Mesendoderm (in vitro differentiated cells): ENCODE measurements around the gene ENTPD1.

Experiments used
- DNase-seq: peaks from one replicate; pipeline ENCODE4 v3.0.0; 2013
- H2AK5ac ChIP-seq: 2 replicates; pipeline ENCODE4 v1.6.1; 2013; ENCODE audit warnings: low read length, inconsistent platforms
- H2BK120ac ChIP-seq: 2 replicates; pipeline ENCODE4 v1.6.1; 2013; ENCODE audit warnings: low read depth, mild to moderate bottlenecking, low read length, moderate library complexity, mixed read lengths
- H2BK15ac ChIP-seq: replicated peaks from 2 replicates; pipeline ENCODE4 v1.6.1; 2013; ENCODE audit warnings: low read depth, mild to moderate bottlenecking, moderate library complexity
- H2BK5ac ChIP-seq: 2 replicates; pipeline ENCODE4 v1.6.1; 2013; ENCODE audit warnings: low read length, inconsistent platforms
- H3K18ac ChIP-seq: 2 replicates; pipeline ENCODE4 v1.6.1; 2013; ENCODE audit warnings: mild to moderate bottlenecking, low read length, mixed read lengths
- H3K23ac ChIP-seq: one replicate; pipeline ENCODE4 v1.6.1; 2013; ENCODE audit warnings: low read length
- H3K27ac ChIP-seq: 2 replicates; pipeline ENCODE4 v1.5.1; 2013; ENCODE audit warnings: low read depth, mild to moderate bottlenecking, inconsistent platforms, low read length, moderate library complexity
- H3K27me3 ChIP-seq: 2 replicates; pipeline ENCODE4 v1.6.1; 2013; ENCODE audit warnings: low read length, control low read depth, mild to moderate bottlenecking, inconsistent platforms; ENCODE audit not compliant: insufficient read depth, poor library complexity
- H3K36me3 ChIP-seq: 2 replicates; pipeline ENCODE4 v1.6.1; 2013; ENCODE audit warnings: low read length, inconsistent platforms; ENCODE audit not compliant: control insufficient read depth, insufficient read depth
- H3K4ac ChIP-seq: one replicate; pipeline ENCODE4 v1.6.1; 2013; ENCODE audit warnings: low read depth, mild to moderate bottlenecking, low read length, moderate library complexity
- H3K4me1 ChIP-seq: 2 replicates; pipeline ENCODE4 v1.6.1; 2013; ENCODE audit warnings: low read depth, low read length, inconsistent platforms; ENCODE audit not compliant: control insufficient read depth
- H3K4me2 ChIP-seq: 2 replicates; pipeline ENCODE4 v1.6.1; 2013; ENCODE audit warnings: low read length
- H3K4me3 ChIP-seq: 2 replicates; pipeline ENCODE4 v1.5.1; 2013; ENCODE audit warnings: mild to moderate bottlenecking, low read length
- H3K56ac ChIP-seq: one replicate; pipeline ENCODE4 v1.6.1; 2013; ENCODE audit warnings: low read length
- H3K79me1 ChIP-seq: 2 replicates; pipeline ENCODE4 v1.6.1; 2013; ENCODE audit warnings: low read length, inconsistent platforms
- H3K79me2 ChIP-seq: 2 replicates; pipeline ENCODE4 v1.6.1; 2013; ENCODE audit warnings: mild to moderate bottlenecking, low read length; ENCODE audit not compliant: control insufficient read depth, insufficient read depth
- H3K9ac ChIP-seq: 2 replicates; pipeline ENCODE4 v1.6.1; 2013; ENCODE audit warnings: low read length, inconsistent platforms
- H4K5ac ChIP-seq: one replicate; pipeline ENCODE4 v1.6.1; 2013; ENCODE audit warnings: low read length
- H4K8ac ChIP-seq: one replicate; pipeline ENCODE4 v1.6.1; 2013; ENCODE audit warnings: low read depth, mild to moderate bottlenecking, control low read depth, low read length, moderate library complexity
- WGBS: extraction: QIAGEN DNeasy Blood & Tissue Kit; methylation state at CpG from one replicate; pipeline ENCODE4 v1.1.7; 2013; ENCODE audit warnings: low lambda C conversion rate, missing lambda C conversion rate; ENCODE audit not compliant: insufficient coverage; ENCODE audit errors: extremely low coverage; 5-methylcytosine and 5-hydroxymethylcytosine counted together

The ENTPD1 gene

DNA sequence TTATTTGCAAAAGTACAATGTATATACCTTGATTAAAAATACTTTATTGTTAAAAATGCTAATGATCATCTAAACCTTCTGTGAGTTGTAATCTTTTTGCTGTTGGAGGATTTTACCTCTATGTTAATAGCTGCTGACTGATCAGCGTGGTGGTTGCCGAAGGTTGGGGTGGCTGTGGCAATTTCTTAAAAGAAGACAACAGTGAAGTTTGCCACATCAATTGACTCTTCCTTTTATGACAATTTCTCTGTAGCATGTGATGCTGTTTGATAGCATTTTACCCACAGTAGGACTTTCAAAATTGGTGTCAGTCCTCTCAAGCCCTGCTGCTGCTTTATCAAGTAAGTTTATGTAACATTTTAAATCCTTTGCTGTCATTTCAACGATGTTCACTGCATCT lies 16.9 kb upstream of the ENTPD1 start:
- H2BK15ac ChIP-seq = no peak overlapping the region
- no CpG with 5 or more reads among the region's 3 CpGs for WGBS

DNA sequence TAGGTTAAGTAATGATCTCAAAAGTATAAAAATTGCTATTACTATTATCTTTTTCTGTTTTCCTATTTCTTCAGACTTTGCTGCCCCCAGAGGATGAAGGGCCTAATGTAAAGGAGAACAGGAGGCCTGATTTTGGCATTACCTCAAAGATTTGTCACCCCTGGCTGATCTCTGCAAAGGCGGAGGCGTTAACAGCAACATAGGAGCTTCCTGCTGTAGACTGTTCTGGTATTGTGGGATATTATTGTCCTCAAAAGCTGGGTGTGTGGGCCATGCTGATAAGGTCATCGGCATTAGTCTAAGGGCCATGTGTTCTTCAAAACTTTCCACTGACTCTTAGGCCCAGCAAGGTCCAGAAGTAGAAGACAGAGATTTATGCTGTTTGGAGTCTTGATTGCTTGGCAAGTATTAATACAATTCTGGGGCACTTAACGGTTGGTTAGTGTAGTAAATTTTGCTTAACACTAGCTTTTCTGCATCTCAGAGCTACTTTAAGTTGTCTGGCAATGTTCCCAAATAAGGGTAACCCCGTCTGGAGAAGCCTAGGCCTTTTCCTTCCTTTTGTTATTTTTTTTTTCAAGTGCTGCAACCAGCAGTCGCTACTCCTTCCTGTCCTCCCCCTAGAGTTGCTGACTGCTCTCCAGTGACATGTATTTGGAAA lies 14.0 kb upstream of the ENTPD1 start:
- Histone ChIP-seq H3K56ac (peak overlapping the region; percentile 58), H4K5ac (no peak overlapping the region), H3K36me3 (no peaks in the 10 kb centered on the region), H2BK5ac (peak overlapping the region; percentile 47), H2BK120ac (no peak overlapping the region), H2AK5ac (no peak overlapping the region), H3K9ac (peak overlapping the region; percentile 6), H3K79me1 (no peaks in the 10 kb centered on the region), H4K8ac (no peak overlapping the region), H3K4me3 (no peak overlapping the region), H3K4me2 (no peak overlapping the region), H3K79me2 (no peaks in the 10 kb centered on the region), H3K23ac (no peak overlapping the region), H3K27me3 (no peaks in the 10 kb centered on the region), H3K27ac (peak overlapping the region; percentile 43), H3K4me1 (peaks cover 3% of the 10 kb centered on the region), H2BK15ac (no peak overlapping the region), H3K4ac (no peak overlapping the region), H3K18ac (no peak overlapping the region)
- peak; percentile 82 for DNase-seq
- WGBS = no CpG with 5 or more reads among the region's 6 CpGs

More for the DNA sequence above, 16.9 kb upstream of the ENTPD1 start:
- Histone ChIP-seq H2AK5ac (no peak overlapping the region), H4K8ac (no peak overlapping the region), H3K27me3 (no peaks in the 10 kb centered on the region), H3K56ac (no peak overlapping the region), H2BK120ac (no peak overlapping the region), H3K9ac (no peak overlapping the region), H3K23ac (no peak overlapping the region), H3K4ac (no peak overlapping the region), H3K4me3 (no peak overlapping the region), H3K79me2 (no peaks in the 10 kb centered on the region), H3K36me3 (no peaks in the 10 kb centered on the region), H3K79me1 (no peaks in the 10 kb centered on the region), H3K27ac (no peak overlapping the region), H3K4me1 (peaks cover 3% of the 10 kb centered on the region), H3K4me2 (no peak overlapping the region), H3K18ac (no peak overlapping the region), H2BK5ac (no peak overlapping the region), H4K5ac (no peak overlapping the region)
- DNase-seq = no peak

DNA sequence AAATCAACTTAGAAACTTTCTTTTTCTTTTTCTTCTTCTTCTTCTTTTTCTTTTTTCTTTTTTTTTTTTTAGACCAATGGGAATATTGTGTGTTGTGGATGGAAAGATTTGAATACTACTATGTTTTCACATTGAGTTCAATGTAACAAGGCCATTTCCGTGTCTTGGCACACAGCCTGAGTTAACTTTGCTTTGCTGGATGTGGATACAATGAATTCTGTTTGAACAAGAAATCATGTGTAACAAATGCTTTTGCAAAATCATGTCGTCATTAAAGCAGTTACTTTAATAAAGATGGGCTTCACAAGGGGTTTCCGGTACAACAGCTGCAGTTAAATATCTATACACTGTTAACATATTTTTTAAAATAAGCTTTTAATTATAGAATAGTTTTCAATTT lies 13.5 kb upstream of the ENTPD1 start:
- Histone ChIP-seq H4K5ac (no peak overlapping the region), H3K79me1 (no peaks in the 10 kb centered on the region), H3K27me3 (no peaks in the 10 kb centered on the region), H3K36me3 (no peaks in the 10 kb centered on the region), H4K8ac (no peak overlapping the region), H3K4me1 (peaks cover 3% of the 10 kb centered on the region), H2BK15ac (no peak overlapping the region), H3K4ac (no peak overlapping the region), H3K18ac (peak overlapping the region; percentile 28), H3K4me3 (no peak overlapping the region), H3K27ac (no peak overlapping the region), H2BK120ac (no peak overlapping the region), H3K4me2 (no peak overlapping the region), H3K9ac (no peak overlapping the region), H2AK5ac (no peak overlapping the region), H3K23ac (no peak overlapping the region), H2BK5ac (no peak overlapping the region), H3K56ac (no peak overlapping the region), H3K79me2 (no peaks in the 10 kb centered on the region)
- WGBS = no CpG with 5 or more reads among the region's 3 CpGs
- no peak for DNase-seq

GRCh38 chr10:95742962-95743535 lies 12.9 kb upstream of the ENTPD1 start:
- no peak overlapping the region for H3K4me2 ChIP-seq
- H3K27me3 ChIP-seq = no peaks in the 10 kb centered on the region
- no peak overlapping the region for H2BK5ac ChIP-seq
- no peak overlapping the region for H2AK5ac ChIP-seq
- no peak for DNase-seq
- H3K36me3 ChIP-seq = no peaks in the 10 kb centered on the region
- H2BK15ac ChIP-seq = no peak overlapping the region
- H4K5ac ChIP-seq = no peak overlapping the region
- WGBS = no CpG with 5 or more reads among the region's 2 CpGs
- no peaks in the 10 kb centered on the region for H3K79me1 ChIP-seq
- H3K4ac ChIP-seq = no peak overlapping the region
- no peak overlapping the region for H4K8ac ChIP-seq
- H3K56ac ChIP-seq = no peak overlapping the region
- H3K4me1 ChIP-seq = peaks cover 3% of the 10 kb centered on the region
- H3K27ac ChIP-seq = no peak overlapping the region
- H3K79me2 ChIP-seq = no peaks in the 10 kb centered on the region
- H3K9ac ChIP-seq = no peak overlapping the region
- no peak overlapping the region for H2BK120ac ChIP-seq
- H3K4me3 ChIP-seq = no peak overlapping the region
- H3K23ac ChIP-seq = no peak overlapping the region
- no peak overlapping the region for H3K18ac ChIP-seq

- Histone ChIP-seq H2BK5ac (no peak overlapping the region), H2BK15ac (no peak overlapping the region), H3K9ac (no peak overlapping the region), H3K27ac (no peak overlapping the region), H3K4me2 (no peak overlapping the region), H2AK5ac (no peak overlapping the region), H3K4ac (no peak overlapping the region), H3K79me1 (no peaks in the 10 kb centered on the region), H3K4me3 (no peak overlapping the region), H3K18ac (no peak overlapping the region), H4K5ac (no peak overlapping the region), H3K23ac (no peak overlapping the region), H3K4me1 (peaks cover 3% of the 10 kb centered on the region), H2BK120ac (no peak overlapping the region), H3K79me2 (no peaks in the 10 kb centered on the region), H3K36me3 (no peaks in the 10 kb centered on the region), H3K27me3 (no peaks in the 10 kb centered on the region), H4K8ac (no peak overlapping the region), H3K56ac (no peak overlapping the region)
- DNase-seq = no peak
- no CpG with 5 or more reads among the region's 2 CpGs for WGBS
Observed at GRCh38 chr10:95745501-95745900, 10.5 kb upstream of the ENTPD1 start.

DNA sequence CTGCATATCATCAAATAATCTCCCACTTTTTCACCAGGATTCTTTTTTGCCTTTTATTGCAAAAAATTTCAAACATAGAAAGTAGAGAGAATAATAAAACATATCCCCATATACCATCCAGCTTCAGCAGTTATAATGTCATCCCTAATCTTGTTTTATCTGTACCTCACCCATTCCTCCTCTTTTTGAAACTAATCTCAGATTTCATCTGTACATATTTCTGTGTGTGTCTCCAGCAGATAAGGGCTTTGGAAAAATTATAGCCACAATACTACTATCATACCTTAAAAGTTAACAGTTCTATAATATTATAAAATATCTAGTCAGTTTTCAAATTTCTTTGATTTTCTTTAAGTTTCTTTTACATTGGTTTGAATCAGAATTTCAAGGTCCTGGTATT lies 7.6 kb upstream of the ENTPD1 start:
- no peak overlapping the region for H3K23ac ChIP-seq
- H3K56ac ChIP-seq = no peak overlapping the region
- H3K27ac ChIP-seq = no peak overlapping the region
- H3K4me2 ChIP-seq = no peak overlapping the region
- H3K27me3 ChIP-seq = no peaks in the 10 kb centered on the region
- no peaks in the 10 kb centered on the region for H3K79me1 ChIP-seq
- H2BK120ac ChIP-seq = no peak overlapping the region
- no peak overlapping the region for H4K5ac ChIP-seq
- no peak overlapping the region for H2BK5ac ChIP-seq
- H3K4ac ChIP-seq = no peak overlapping the region
- H3K79me2 ChIP-seq = no peaks in the 10 kb centered on the region
- H3K36me3 ChIP-seq = no peaks in the 10 kb centered on the region
- H2AK5ac ChIP-seq = no peak overlapping the region
- no peak for DNase-seq
- H2BK15ac ChIP-seq = no peak overlapping the region
- H3K4me3 ChIP-seq = no peak overlapping the region
- H4K8ac ChIP-seq = no peak overlapping the region
- H3K9ac ChIP-seq = no peak overlapping the region
- no peak overlapping the region for H3K18ac ChIP-seq
- no peaks in the 10 kb centered on the region for H3K4me1 ChIP-seq
